Limb (tissue), 2 donors: ENCODE measurements around the gene CHMP4B.

ENCODE experiments used
- DNase-seq, 2 donors: peaks; one replicate each; pipeline ENCODE4 v3.0.0-alpha.2; 2016; ENCODE audit errors: extremely low spot score in 2 of 2

CHMP4B gene

DNA sequence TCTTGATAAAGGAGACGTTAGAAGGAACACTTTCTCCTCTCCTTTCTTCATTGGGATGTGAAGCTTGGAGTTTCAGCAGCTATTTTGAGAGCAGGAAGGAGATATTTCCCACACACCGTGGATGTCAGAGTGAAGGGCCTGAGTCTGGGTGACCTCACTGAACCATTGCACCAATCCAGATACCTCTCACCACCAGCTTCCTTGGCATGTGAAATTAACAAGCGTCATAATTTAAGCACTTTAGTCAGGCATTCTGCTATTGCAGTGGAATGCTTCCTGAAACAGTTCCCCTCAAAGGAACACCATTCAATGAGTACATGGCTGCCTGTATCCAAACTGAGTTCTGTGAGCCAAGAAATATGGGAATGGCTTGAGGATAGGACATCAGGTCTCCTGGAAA is 83.7 kb downstream of the CHMP4B start:
- DNase-seq, result no peak

DNA sequence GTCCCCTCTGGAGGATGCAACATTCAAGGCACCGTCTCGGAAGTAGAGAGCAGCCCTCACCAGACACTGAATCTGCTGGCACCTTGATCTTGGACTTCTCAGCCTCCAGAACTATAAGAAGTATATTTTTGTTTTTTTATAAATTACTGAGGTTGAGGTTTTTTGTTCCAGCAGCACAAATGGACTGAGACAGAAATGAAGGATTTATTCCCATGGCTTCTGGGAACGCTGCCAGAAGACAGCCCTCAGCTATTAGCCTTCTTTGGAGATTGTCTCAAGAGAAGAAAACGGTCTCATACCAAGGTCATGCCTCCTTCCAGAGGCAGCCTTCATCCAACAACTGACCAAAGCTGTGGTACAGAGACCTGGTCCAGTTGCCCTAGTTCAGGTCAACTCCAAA is 85.4 kb downstream of the CHMP4B start:
- DNase-seq, result no peak

DNA sequence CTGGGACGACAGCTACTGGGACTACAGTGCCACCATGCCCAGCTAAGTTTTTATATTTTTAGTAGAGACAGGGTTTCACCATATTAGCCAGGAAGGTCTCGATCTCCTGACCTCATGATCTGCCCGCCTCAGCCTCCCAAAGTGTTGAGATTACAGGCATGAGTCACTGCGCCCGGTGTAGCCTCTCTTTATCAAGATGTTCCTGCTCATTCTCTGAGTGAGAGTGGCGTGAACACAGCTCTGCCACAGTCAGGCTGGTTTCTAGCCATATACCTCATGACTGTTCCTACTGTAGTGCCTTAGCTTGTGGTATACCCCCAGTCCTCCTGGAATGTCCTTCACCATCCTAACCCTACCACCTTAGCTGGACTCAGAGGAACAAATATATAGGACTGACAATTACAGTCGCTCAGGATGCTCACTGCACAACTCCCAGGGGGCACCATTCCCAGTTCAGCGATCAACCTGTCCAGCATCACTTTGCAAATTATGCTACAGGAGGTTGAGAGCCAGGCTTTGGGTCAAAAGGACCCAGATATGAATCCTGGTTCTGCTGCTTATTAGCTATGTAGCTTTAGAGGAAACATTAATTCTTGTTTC is 86.3 kb downstream of the CHMP4B start:
- DNase-seq, result no peak

GRCh38 chr20:33899106-33899505 is 88.0 kb downstream of the CHMP4B start:
- DNase-seq, result no peak

- DNase-seq, result no peak
Observed at GRCh38 chr20:33900521-33901131, 89.5 kb downstream of the CHMP4B start.

DNA sequence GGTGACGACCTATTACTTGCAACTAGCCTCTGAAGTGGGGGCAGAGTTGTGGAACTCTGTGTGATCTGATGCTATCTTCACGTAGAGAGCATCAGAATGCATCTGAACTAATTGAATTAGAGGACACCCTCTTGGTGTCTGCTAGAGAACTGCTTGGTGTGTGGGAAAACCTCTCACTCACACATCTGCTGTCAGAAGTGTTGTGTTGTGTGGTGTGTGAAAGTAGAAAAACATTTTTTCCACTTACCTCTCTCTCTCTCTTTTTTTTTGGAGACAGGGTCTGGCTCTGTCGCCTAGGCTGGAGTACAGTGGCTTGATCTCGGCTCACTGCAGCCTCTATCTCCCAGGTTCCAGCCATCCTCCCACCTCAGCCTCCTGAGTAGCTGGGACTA is 90.0 kb downstream of the CHMP4B start:
- DNase-seq, result no peak

- DNase-seq, result no peak
Observed at GRCh38 chr20:33902011-33902410, 90.9 kb downstream of the CHMP4B start.
